Left ventricle myocardium inferior (tissue), 1 donor: ENCODE measurements around the gene RP9. TPM values are rescaled to one million over a fixed set of nuclear protein-coding genes. Genes with fewer than 3 reads are reported as not detected.

ENCODE experiments used
- DNase-seq: peaks from one replicate; pipeline ENCODE4 v3.0.0-alpha.2; 2020
- H3K27ac ChIP-seq: fragments of 200-600 bp; replicated peaks from 2 replicates; pipeline ENCODE4 v1.8.0; 2021
- H3K27me3 ChIP-seq: fragments of 200-600 bp; 2 replicates; pipeline ENCODE4 v1.8.0; 2021; ENCODE audit warnings: low read depth
- H3K36me3 ChIP-seq: fragments of 200-600 bp; 2 replicates; pipeline ENCODE4 v1.8.0; 2021
- H3K4me1 ChIP-seq: fragments of 200-600 bp; 2 replicates; pipeline ENCODE4 v1.8.0; 2021
- H3K4me3 ChIP-seq: fragments of 200-600 bp; 2 replicates; pipeline ENCODE4 v1.8.0; 2021; ENCODE audit warnings: mild to moderate bottlenecking, moderate library complexity
- H3K9me3 ChIP-seq: fragments of 200-600 bp; replicated peaks from 2 replicates; pipeline ENCODE4 v1.8.0; 2021
- intact Hi-C: fragments of 100-400 bp; cut with micrococcal nuclease; formaldehyde crosslinking; loops from one replicate; pipeline ENCODE4 v1.11.0; 2022
- total RNA-seq: library from RNA; stranded (reverse); fragmentation: NEBNext Ultra II Directional; extraction: Animal tissue kit (Norgen Biotek cat#: 25700); gene quantifications from one replicate; pipeline ENCODE4 v1.2.1, GENCODE V29; 2021
- TF ChIP-seq, protein P1 (sequence below): fragments of 200-600 bp; IDR thresholded peaks from 2 replicates; pipeline ENCODE4 v1.8.0; 2021; ENCODE audit warnings: antibody characterized with exemption, mild to moderate bottlenecking, borderline replicate concordance
- donor health status: DM: no; HTN: yes; CAD: no; lungs with severe emphysema.

The RP9 gene
- total RNA-seq, 1 donor from 2014 or later = 20.2 TPM

DNA sequence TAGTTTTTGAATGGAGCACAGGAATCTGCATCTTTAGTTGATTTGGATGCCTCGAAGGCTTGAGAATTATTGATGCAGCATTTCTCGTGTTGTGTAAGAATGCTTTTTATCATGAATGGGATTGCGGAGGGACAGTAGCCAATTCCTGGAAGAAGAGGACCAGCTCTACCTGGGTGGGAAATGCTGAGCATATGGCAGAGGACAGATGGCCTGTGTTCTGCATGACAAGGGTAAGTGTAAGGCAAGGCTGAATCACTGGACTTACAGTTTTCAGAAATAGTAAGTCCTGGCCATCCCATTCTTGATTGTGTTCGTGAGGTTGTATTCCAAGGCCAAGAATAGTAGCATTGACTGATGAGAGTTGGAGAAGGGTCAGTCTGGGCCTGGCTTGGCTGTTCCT, 15.9 kb downstream of the RP9 start:
- H3K27ac ChIP-seq = no peak overlapping the region
- H3K4me3 ChIP-seq = no peak overlapping the region
- TF ChIP-seq, protein P1, sequence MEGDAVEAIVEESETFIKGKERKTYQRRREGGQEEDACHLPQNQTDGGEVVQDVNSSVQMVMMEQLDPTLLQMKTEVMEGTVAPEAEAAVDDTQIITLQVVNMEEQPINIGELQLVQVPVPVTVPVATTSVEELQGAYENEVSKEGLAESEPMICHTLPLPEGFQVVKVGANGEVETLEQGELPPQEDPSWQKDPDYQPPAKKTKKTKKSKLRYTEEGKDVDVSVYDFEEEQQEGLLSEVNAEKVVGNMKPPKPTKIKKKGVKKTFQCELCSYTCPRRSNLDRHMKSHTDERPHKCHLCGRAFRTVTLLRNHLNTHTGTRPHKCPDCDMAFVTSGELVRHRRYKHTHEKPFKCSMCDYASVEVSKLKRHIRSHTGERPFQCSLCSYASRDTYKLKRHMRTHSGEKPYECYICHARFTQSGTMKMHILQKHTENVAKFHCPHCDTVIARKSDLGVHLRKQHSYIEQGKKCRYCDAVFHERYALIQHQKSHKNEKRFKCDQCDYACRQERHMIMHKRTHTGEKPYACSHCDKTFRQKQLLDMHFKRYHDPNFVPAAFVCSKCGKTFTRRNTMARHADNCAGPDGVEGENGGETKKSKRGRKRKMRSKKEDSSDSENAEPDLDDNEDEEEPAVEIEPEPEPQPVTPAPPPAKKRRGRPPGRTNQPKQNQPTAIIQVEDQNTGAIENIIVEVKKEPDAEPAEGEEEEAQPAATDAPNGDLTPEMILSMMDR = no peak
- peaks cover 6% of the 10 kb centered on the region for H3K4me1 ChIP-seq
- peaks cover 50% of the 10 kb centered on the region for H3K36me3 ChIP-seq
- intact Hi-C loops = no loop called here
- no peaks in the 10 kb centered on the region for H3K27me3 ChIP-seq
- DNase-seq = no peak
- H3K9me3 ChIP-seq = no peaks in the 10 kb centered on the region

DNA sequence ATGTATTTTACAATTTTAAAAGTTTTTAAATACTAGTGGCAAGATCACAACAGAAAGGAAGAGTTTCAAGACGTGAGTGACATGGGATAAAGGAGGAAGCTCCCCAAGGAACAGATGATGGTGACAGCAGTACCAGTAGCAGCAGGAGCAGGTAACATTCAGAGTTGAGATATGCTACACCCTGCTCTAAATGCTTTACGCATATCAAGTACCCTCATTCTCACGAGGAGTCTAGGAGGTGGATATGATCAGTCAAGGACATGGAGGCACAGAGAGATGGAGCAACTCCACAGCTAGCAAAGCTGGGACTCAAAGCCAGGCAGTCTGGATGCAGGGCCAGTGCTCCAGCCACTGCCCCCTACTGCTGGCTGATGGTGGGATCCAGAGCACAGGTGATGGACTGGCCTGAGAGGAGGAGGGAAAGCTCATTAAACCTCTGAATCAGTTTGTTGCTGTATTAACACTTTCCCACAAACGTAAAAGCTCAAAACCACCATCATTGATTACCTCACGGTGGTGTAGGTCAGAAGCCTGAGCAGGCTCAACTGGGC, 17.5 kb downstream of the RP9 start:
- H3K4me1 ChIP-seq = peaks cover 17% of the 10 kb centered on the region
- no peak for DNase-seq
- H3K27me3 ChIP-seq = no peaks in the 10 kb centered on the region
- H3K4me3 ChIP-seq = no peak overlapping the region
- intact Hi-C loops = no loop called here
- TF ChIP-seq, protein P1 = no peak
- H3K27ac ChIP-seq = no peak overlapping the region
- H3K36me3 ChIP-seq = peaks cover 35% of the 10 kb centered on the region
- no peaks in the 10 kb centered on the region for H3K9me3 ChIP-seq

GRCh38 chr7:33091111-33091531, 18.1 kb downstream of the RP9 start:
- Histone ChIP-seq H3K9me3 (no peaks in the 10 kb centered on the region), H3K36me3 (peaks cover 29% of the 10 kb centered on the region), H3K4me3 (no peak overlapping the region), H3K27ac (no peak overlapping the region), H3K27me3 (no peaks in the 10 kb centered on the region), H3K4me1 (peaks cover 17% of the 10 kb centered on the region)
- intact Hi-C loops = no loop called here
- TF ChIP-seq, protein P1 = no peak
- no peak for DNase-seq

GRCh38 chr7:33089142-33089541, 20.1 kb downstream of the RP9 start:
- TF ChIP-seq, protein P1 = no peak
- intact Hi-C loops = no loop called here

DNA sequence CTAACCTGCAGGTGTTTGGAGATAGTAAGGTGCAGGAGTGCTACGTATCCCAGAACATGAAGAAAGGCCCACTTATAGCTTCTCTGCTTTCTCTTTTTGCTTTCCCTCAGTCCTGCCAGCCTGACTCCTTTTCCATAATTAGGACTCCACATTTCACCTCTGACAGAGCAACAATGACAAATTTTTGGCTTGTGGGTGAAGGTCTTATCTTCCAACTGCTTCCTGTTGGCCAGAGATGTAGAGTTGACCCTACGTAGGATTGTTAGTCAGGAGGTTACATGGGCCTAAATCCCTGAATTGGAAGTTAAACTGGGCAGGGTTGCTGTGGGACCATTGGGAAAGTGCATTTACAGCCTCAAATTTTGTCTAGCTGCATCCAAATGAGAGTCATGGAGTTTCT, 21.3 kb downstream of the RP9 start:
- Histone ChIP-seq H3K9me3 (no peaks in the 10 kb centered on the region), H3K27me3 (no peaks in the 10 kb centered on the region), H3K4me1 (peaks cover 12% of the 10 kb centered on the region), H3K36me3 (no peaks in the 10 kb centered on the region), H3K4me3 (no peak overlapping the region), H3K27ac (peak overlapping the region; percentile 40)
- intact Hi-C loops = no loop called here
- TF ChIP-seq, protein P1 = no peak
- no peak for DNase-seq

More at GRCh38 chr7:33089142-33089541, 20.1 kb downstream of the RP9 start:
- Histone ChIP-seq H3K4me1 (peaks cover 17% of the 10 kb centered on the region), H3K27ac (no peak overlapping the region), H3K36me3 (peaks cover 11% of the 10 kb centered on the region), H3K9me3 (no peaks in the 10 kb centered on the region), H3K4me3 (no peak overlapping the region), H3K27me3 (no peaks in the 10 kb centered on the region)
- DNase-seq = no peak

DNA sequence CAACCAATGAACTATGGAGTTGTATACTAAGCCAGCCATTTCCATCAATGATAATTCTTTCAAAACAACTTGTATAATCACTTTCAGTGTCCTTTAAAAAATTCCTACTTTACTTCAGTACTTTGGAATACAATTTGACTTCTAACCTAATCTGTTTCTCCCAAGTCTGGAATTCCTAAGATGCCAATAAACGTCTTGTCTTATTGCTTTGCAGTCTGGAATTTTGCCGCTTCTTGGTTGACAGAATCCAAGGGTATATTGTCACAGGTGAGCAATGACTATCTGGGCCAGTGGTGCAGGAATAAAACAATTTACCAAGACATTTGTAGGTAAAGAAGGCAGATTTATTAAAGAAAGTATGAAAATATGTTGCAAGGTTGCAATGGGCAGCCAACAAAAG, 21.8 kb downstream of the RP9 start:
- no peaks in the 10 kb centered on the region for H3K9me3 ChIP-seq
- H3K4me1 ChIP-seq = peaks cover 11% of the 10 kb centered on the region
- no peak overlapping the region for H3K4me3 ChIP-seq
- TF ChIP-seq, protein P1 = no peak
- H3K27me3 ChIP-seq = no peaks in the 10 kb centered on the region
- H3K27ac ChIP-seq = peak overlapping the region; percentile 40
- intact Hi-C loops = no loop called here
- no peaks in the 10 kb centered on the region for H3K36me3 ChIP-seq
- DNase-seq = no peak
